HG03025 (cell line): ENCODE data around the gene CHST2.

Experiments used
- ATAC-seq: cut with Tn5 transposase; IDR thresholded peaks from one replicate; pipeline ENCODE4 v1.9.1; 2021; ENCODE audit warnings: mild to moderate bottlenecking, moderate library complexity; ENCODE audit not compliant: unreplicated experiment, low FRiP score

Gene CHST2

DNA sequence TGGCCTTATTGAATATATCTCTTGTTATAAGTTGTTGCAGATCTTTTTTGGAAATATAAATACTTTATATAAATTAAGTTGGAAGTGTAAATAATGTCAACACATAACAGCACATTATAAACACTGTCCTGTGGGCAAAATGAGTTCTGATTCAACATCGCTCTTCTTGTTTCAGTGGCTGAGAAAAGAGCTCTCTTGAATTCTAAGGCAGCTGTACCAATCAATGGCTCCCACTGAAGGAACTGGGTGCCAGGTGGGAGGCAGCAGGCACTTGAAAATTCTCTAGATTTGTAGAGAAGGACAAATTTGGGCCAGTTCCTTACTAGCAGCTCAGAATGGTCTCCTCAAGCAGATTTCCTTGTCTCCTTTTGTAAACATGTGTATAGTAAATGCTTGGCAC is 45.6 kb downstream of the CHST2 start:
- peak; percentile 36 for ATAC-seq

DNA sequence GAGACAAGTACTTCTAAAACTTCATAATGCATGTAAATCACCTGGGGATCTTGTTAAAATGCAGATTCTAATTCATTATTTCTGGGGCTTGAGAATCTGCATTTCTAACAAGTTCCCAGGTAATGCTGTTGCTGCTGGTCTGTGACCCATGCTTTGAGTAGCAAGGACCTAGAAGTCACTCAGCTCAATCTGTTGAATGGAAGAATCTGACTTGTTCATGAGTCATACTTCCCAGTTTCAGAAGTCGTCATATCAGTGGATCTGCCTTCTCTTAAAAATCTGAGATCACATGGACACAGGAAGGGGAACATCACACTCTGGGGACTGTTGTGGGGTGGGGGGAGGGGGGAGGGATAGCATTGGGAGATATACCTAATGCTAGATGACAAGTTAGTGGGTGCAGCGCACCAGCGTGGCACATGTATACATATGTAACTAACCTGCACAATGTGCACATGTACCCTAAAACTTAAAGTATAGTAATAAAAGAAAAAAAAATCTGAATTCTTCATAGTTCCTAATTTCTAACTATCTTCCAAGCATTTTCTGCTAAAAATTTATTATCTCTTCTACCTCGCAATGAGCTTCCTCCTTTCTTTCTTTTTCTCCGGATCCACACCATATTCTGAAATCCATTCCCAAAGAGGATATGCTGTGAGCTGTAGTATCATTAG is 46.2 kb downstream of the CHST2 start:
- peak; percentile 65 for ATAC-seq

DNA sequence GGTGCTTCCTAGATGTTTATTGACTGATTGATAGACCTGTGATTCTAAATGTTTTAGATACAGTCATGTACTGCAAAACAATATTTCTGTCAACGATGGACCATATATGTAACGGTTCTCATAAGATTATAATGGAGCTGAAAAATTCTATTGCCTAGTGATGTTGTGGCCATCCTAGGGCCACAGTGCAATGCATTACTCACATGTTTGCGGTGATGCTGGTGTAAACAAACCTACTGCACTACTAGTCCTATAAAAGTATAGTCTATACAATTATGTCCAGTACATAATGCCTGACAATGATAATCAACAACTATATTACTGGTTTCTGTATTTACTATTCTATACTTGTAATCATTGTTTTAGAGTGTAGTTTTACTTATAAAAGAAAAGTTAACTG is 46.8 kb downstream of the CHST2 start:
- ATAC-seq: no peak

DNA sequence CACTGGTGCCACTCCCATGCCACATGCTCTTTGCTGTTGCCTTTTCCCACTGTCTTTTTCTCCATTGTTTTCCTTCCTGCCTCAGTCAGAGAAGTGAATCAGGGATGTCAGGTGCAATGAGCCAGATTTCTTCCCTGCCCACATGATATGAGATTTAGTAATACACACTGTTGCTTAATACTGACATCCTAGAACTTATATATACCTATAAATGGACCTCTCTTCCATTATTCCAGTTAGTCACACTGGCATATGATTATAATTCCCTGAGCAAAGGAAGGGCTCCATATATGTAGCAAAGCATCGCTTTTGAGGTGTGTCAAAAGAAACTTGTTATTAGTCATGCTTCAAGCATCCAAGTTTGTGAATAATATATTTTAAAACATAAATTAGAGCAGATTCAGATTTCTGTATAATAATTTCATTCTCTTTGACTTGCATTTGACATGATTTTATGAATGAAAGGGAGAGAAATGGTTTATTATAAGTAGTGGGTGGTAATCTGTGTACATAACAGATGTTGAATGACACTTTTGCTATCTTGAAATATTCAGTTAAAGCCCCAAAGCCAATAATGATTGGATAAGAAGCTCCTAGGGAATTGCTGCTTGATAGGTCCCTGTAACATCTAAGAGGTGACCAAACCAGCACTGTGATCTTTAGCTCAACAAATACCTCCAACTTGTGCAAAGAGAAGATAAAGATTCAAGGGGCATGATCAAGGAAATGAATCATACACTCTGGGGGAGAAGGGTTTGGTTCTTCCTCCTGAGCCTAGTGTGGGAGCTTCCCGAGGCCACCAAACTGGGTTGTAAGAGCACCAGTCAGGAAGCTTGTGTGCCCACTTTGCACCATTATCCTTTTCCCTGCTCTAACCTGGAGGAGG is 48.6 kb downstream of the CHST2 start:
- no peak for ATAC-seq

DNA sequence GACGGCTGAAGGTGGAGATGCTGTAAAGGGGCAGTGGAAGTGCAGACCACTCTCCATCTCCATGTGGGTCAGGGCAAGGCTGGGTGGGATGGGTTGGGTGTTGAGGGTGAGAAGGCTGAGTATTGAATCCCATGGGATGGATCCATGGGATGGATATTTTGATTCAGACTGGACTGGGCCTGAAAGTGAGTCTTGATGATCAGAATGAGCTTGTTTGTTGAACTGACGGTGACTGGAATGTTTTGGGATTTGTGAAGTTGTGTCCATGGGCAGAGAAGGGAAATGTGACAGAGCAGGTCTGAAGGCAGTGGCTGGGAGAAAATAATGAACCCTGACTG is 49.3 kb downstream of the CHST2 start:
- ATAC-seq: no peak

DNA sequence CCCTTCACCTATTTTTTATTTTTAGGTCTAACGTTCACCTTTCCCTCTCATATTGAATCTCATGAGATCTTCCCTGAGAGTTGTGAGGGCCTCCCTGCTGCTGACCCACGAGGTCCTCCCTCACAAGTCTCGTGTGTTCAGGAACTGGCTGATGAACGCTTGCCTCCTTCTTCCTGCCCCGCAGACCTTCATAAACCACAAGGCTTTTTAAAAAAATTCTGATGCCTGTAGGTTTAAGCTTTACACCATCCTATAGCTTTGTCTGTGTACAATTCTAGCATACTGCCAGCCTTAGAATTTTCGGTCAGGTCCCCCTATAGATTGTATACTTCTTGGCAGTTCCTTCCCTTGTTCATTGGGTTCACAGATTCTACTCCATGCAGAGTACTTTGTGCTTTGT is 50.5 kb downstream of the CHST2 start:
- no peak for ATAC-seq

DNA sequence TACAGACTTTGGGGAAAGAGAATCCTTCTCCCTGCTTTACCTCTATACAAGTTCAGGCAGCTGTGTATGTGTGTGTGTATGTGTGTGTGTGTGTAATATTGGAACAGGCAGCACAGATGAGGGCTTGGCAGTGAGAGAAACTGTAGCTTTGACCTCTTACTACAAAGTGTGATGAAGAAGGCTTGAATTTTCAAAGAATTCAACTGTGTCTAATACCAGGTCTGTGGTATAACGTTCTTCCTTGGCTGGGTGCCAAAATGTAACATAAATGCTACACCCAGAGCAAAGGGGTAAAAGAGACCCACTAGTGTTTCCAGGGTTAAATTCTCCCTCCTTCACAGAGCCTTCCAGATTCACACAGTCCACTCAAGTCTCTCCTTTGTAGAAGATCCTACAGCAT is 51.1 kb downstream of the CHST2 start:
- no peak for ATAC-seq

DNA sequence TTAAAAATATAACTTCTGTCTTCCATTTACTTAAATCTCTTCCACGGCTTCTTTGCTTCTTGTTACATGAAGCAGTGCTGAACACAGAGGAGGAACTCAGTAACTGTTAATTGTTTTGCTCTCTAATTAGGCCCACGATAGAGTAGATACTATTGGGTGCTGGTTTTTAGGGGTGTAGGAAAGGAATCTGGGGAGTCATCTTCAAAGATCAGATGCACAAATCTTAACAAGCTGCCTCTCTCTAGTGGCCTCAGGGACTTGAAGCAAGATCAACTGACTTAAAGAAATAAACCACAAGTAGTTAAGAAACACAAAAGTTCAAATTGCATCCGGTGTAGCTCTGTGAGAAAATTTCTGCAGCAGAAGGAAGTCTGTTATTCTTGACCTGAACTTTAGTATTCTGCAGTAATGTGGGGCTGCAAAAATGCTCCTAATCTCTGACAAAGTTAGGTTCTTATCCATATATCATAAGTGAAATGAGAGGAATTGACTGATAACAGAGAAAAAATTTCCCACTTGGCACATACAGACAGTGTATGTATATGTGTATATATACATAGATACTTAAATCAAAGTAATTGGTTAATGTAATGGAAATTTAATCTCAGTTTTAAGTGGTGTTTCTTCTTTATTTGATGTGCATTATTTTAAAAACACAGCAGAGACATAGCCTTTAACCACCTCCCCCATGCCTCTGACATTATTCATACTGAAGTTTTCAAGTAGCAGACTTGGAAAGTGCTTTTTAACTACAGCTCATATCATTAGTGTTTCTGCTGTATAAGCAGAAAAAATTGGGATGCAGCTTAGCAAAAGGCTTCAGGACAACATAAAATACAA is 51.8 kb downstream of the CHST2 start:
- ATAC-seq: no peak

DNA sequence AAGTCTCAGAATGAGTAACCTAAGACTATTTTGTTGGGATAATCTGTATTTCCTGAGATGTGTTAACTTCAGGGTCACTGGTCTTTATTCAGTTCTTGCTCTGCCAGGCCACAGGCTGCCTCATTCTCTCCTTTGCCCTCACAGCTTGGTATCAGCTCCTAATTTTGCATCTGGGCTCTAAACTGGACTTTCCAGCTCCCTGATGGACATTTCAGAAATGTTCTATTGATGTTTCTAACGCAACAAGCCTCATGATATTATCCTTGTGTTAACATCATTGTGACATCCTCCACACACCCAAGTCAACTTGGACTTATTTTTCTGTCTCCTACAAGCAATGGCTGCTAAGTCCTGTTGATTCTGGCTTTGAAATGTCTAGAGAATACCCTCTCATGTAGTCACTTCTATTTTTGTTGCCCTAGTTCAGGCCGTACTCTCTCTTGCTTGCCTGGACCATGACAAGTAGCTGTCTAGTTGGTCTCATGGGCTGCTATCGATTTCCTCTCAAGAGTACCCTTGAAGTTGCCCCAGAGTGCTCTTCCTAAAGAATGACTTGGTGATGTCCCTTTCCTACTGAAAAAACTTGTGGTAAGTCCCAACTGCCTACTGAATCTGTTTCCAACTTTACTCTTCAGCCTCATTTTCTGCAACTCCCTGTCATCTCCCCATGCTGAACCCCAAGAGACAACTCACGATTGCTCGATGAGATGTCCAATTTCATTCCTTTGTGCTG is 52.7 kb downstream of the CHST2 start:
- ATAC-seq: no peak

DNA sequence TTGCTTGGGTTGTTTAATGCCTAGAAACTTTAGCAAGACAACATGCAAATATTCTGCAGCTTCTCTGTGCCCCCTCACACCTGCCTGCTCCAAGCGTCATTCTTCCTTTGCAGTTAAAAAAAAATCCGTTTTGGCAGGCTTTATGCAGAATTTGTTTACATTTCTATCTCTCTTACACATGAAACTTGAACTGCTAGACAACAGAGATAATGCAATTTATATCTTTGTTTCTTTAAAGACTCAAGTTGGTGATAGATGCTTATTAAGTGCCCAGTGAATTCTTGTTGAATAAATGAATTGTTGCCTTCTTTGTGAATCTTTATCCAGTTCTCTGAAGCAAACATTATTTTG is 53.2 kb downstream of the CHST2 start:
- ATAC-seq: no peak

DNA sequence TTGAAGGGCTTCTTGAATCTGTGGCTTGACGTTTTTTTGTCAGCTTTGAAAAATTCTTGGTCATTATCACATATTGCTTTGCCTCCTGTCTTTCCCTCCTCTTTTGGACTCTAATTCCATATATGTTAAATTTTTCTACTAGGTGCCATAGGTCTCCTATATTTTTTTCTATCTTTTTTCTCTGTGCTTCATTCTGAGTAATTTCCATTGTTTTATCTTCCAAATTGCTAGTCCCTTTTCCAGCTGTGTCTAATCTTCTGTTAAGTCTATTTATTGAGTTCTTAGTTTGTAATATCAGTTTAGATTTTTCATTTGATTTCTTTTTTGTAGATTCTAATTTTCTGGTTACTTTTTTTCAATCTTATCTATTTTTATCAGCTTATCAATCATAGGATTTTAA is 53.7 kb downstream of the CHST2 start:
- ATAC-seq: no peak
